Prostate gland (tissue), 2 donors: ENCODE results near the gene SMIM3.
"Not testable (repeated sequence)": the region's sequence is repeated elsewhere in the genome, so short reads cannot be mapped to it uniquely, and the experiment has no call there.

Source experiments
- POLR2A ChIP-seq: fragments of 450-650 bp; IDR thresholded peaks from one replicate; pipeline ENCODE4 v1.6.1; 2016; ENCODE audit warnings: antibody characterized with exemption, mild to moderate bottlenecking
- POLR2AphosphoS5 ChIP-seq: sonication (generic); formaldehyde crosslinking; IDR thresholded peaks from one replicate; pipeline ENCODE4 v1.6.1; 2017; ENCODE audit warnings: antibody characterized with exemption
- TF ChIP-seq, protein P1 (sequence below), 4 experiments: fragments of 200-600 bp in 2 of 4; fragments of 450-650 bp in 2 of 4; sonication (generic) in 2 of 4; IDR thresholded peaks; 1 replicate in 3 of 4; 2 replicates in 1 of 4; pipeline ENCODE4 v1.5.1; 2016 to 2019; ENCODE audit warnings: antibody characterized with exemption in 4 of 4, mild to moderate bottlenecking in 2 of 4, moderate library complexity in 2 of 4

DNA sequence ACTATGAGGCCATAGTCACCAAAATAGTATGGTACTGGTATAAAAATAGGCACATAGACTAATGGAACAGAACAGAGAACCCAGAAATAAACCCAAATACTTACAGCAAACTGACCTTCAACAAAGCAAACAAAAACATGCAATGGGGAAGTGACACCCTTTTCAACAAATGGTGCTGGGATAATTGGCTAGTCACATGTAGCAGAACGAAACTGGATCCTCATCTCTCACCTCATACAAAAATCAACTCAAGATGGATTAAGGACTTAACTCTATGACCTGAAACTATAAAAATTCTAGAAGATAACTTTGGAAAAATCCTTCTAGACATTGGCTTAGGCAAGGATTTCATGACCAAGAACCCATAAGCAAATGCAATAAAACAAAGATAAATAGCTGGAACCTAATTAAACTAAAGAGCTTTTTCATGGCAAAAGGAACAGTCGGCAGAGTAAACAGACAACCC is 14.9 kb downstream of the SMIM3 start:
- TF ChIP-seq POLR2AphosphoS5, POLR2A: not testable (repeated sequence)
- TF ChIP-seq, protein P1, sequence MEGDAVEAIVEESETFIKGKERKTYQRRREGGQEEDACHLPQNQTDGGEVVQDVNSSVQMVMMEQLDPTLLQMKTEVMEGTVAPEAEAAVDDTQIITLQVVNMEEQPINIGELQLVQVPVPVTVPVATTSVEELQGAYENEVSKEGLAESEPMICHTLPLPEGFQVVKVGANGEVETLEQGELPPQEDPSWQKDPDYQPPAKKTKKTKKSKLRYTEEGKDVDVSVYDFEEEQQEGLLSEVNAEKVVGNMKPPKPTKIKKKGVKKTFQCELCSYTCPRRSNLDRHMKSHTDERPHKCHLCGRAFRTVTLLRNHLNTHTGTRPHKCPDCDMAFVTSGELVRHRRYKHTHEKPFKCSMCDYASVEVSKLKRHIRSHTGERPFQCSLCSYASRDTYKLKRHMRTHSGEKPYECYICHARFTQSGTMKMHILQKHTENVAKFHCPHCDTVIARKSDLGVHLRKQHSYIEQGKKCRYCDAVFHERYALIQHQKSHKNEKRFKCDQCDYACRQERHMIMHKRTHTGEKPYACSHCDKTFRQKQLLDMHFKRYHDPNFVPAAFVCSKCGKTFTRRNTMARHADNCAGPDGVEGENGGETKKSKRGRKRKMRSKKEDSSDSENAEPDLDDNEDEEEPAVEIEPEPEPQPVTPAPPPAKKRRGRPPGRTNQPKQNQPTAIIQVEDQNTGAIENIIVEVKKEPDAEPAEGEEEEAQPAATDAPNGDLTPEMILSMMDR (IDR thresholded peaks at IDR 0.05), result not testable (repeated sequence)
